HepG2 (cell line): Measurements from ENCODE around the gene COL8A2. TPM values are rescaled to one million over a fixed set of nuclear protein-coding genes. Genes with fewer than 3 reads are reported as not detected.
A peak's percentile ranks its signal among the peaks of the same experiment; 100 is the strongest.

Experiments
- EHMT2 ChIP-seq: fragments of 200-600 bp; sonication (generic); IDR thresholded peaks from 2 replicates; pipeline ENCODE4 v1.7.0; 2017; ENCODE audit warnings: antibody characterized with exemption, low read depth, low read length, borderline replicate concordance
- KLF12 ChIP-seq: sonication (generic); formaldehyde crosslinking; IDR thresholded peaks from 2 replicates; pipeline ENCODE4 v1.4.0; 2020; ENCODE audit warnings: missing genetic modification reagents, borderline replicate concordance
- KLF16 ChIP-seq, 2 experiments: sonication (generic) in 1 of 2; formaldehyde crosslinking in 1 of 2; IDR thresholded peaks; 2 replicates each; pipeline versions ENCODE4 v1.6.1 to v1.8.0; 2016 to 2023; ENCODE audit warnings: missing genetic modification reagents in 2 of 2, missing compliant biosample characterization in 1 of 2
- MAZ ChIP-seq, 2 experiments: sonication (generic) in 1 of 2; formaldehyde crosslinking in 1 of 2; IDR thresholded peaks; 2 replicates each; pipeline versions ENCODE4 v1.5.0 to v1.6.1; 2012 to 2020; ENCODE audit warnings: low read depth in 2 of 2, mild to moderate bottlenecking in 2 of 2, borderline replicate concordance in 1 of 2, improper control_type of control experiment in 1 of 2, low read length in 1 of 2, missing genetic modification reagents in 1 of 2, moderate library complexity in 1 of 2
- NPAS2 ChIP-seq: sonication (generic); formaldehyde crosslinking; IDR thresholded peaks from 2 replicates; pipeline ENCODE4 v1.8.0; 2022; ENCODE audit warnings: mild to moderate bottlenecking, missing genetic modification reagents, borderline replicate concordance
- RXRB ChIP-seq: IDR thresholded peaks from 2 replicates; pipeline ENCODE4 v1.6.1; 2016; ENCODE audit warnings: borderline replicate concordance, missing genetic modification reagents, missing compliant biosample characterization
- SALL2 ChIP-seq: sonication (generic); formaldehyde crosslinking; IDR thresholded peaks from 2 replicates; pipeline ENCODE4 v1.8.1; 2023; ENCODE audit warnings: mild to moderate bottlenecking, missing genetic modification reagents, inconsistent platforms
- SETDB1 ChIP-seq: sonication (generic); formaldehyde crosslinking; IDR thresholded peaks from 2 replicates; pipeline ENCODE4 v1.5.1; 2020; ENCODE audit warnings: missing genetic modification reagents, mild to moderate bottlenecking, borderline replicate concordance
- ZNF30 ChIP-seq: sonication (generic); formaldehyde crosslinking; IDR thresholded peaks from 2 replicates; pipeline ENCODE4 v1.5.0; 2020; ENCODE audit warnings: mild to moderate bottlenecking, missing genetic modification reagents
- ZNF331 ChIP-seq: sonication (generic); formaldehyde crosslinking; IDR thresholded peaks from 2 replicates; pipeline ENCODE4 v1.4.0; 2020; ENCODE audit warnings: missing genetic modification reagents
- ZNF567 ChIP-seq: sonication (generic); formaldehyde crosslinking; IDR thresholded peaks from 2 replicates; pipeline ENCODE4 v1.8.1; 2023; ENCODE audit warnings: mild to moderate bottlenecking, missing genetic modification reagents, borderline replicate concordance
- ZNF775 ChIP-seq: sonication (generic); formaldehyde crosslinking; IDR thresholded peaks from 2 replicates; pipeline ENCODE4 v1.4.0; 2020; ENCODE audit warnings: missing genetic modification reagents, mild to moderate bottlenecking, moderate library complexity, borderline replicate concordance
- polyA plus RNA-seq, 8 experiments: library from polyadenylated mRNA; depleted of rRNA in 3 of 8; stranded (reverse) in 7 of 8; unstranded in 1 of 8; fragments of >200 nt; fragmentation: Illumina TruSeq in 4 of 8; extraction: Trizol in 4 of 8; gene quantifications; 2 replicates each; pipeline versions ENCODE4 v1.2.1 to v1.2.3, GENCODE V29; 2011 to 2016; ENCODE audit warnings: low read depth in 4 of 8, missing spikeins in 1 of 8, mixed read lengths in 1 of 8; ENCODE audit not compliant: insufficient read depth in 1 of 8
- total RNA-seq, 5 experiments: library from RNA; depleted of rRNA; stranded (reverse); fragments of >200 nt; fragmentation: Illumina TruSeq; extraction: Trizol; gene quantifications; 2 replicates each; pipeline ENCODE4 v1.2.3, GENCODE V29; 2016; ENCODE audit warnings: low read depth in 1 of 5
- TF ChIP-seq, protein P1 (sequence below): sonication (generic); formaldehyde crosslinking; IDR thresholded peaks from 2 replicates; pipeline ENCODE4 v1.4.0; 2020; ENCODE audit warnings: low read depth, mild to moderate bottlenecking, missing genetic modification reagents
- TF ChIP-seq, protein P2 (sequence below): sonication (generic); formaldehyde crosslinking; IDR thresholded peaks from 2 replicates; pipeline ENCODE4 v1.4.0; 2020; ENCODE audit warnings: missing genetic modification reagents, borderline replicate concordance
- TF ChIP-seq, protein P3 (sequence below): sonication (generic); formaldehyde crosslinking; IDR thresholded peaks from 2 replicates; pipeline ENCODE4 v1.5.1; 2020; ENCODE audit warnings: missing genetic modification reagents, mild to moderate bottlenecking, borderline replicate concordance
- TF ChIP-seq, protein P4 (sequence below): IDR thresholded peaks from 2 replicates; pipeline ENCODE4 v1.6.1; 2016

Gene COL8A2
- total and polyA plus RNA-seq, 2 of the 13 experiments (the other 11 are each of a cell fraction or from before 2014, with no cell fraction given) = 0.13 to 0.24 TPM

DNA sequence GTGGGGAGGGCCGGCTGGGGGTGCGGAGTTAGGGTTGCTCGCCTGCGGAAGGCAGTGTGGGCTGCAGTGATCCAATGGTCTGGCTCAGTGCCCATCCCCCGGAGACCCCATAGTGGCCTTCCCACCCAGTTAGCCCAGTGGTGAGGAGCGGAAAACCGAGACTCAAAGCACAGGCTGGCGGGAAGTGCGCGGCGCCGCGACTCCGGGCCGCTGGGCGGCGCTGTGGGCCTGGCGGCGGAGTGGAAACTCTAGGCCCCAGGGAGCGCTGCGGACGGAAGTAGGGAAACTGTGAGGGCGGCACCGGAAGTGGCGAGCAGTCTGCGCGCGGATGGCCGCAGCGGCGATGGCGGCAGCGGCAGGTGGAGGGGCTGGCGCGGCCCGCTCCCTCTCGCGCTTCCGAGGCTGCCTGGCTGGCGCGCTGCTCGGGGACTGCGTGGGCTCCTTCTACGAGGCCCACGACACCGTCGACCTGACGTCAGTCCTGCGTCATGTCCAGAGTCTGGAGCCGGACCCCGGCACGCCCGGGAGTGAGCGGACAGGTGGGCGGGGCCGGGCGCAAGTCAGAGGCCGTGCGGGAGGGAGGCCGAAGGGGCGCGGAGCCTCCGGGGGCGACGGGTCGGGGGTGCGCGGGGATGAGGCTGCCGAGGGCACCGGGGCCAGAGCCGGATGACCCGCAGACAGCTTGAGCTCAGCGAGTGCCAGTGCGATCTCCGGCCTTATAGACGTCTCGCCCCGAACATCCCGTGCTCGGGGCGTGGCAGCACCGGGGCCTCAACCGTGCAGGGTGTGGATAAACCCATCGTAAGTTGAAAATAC, 36.2 kb downstream of the COL8A2 start, which contains the start of gene ADPRS (continued):
- TF ChIP-seq, protein P1, sequence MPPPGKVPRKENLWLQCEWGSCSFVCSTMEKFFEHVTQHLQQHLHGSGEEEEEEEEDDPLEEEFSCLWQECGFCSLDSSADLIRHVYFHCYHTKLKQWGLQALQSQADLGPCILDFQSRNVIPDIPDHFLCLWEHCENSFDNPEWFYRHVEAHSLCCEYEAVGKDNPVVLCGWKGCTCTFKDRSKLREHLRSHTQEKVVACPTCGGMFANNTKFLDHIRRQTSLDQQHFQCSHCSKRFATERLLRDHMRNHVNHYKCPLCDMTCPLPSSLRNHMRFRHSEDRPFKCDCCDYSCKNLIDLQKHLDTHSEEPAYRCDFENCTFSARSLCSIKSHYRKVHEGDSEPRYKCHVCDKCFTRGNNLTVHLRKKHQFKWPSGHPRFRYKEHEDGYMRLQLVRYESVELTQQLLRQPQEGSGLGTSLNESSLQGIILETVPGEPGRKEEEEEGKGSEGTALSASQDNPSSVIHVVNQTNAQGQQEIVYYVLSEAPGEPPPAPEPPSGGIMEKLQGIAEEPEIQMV (CRISPR knock-in tag) = 0 out of 2 replicates have a peak, but pooled peaks have one; percentile 12
- TF ChIP-seq, protein P2, sequence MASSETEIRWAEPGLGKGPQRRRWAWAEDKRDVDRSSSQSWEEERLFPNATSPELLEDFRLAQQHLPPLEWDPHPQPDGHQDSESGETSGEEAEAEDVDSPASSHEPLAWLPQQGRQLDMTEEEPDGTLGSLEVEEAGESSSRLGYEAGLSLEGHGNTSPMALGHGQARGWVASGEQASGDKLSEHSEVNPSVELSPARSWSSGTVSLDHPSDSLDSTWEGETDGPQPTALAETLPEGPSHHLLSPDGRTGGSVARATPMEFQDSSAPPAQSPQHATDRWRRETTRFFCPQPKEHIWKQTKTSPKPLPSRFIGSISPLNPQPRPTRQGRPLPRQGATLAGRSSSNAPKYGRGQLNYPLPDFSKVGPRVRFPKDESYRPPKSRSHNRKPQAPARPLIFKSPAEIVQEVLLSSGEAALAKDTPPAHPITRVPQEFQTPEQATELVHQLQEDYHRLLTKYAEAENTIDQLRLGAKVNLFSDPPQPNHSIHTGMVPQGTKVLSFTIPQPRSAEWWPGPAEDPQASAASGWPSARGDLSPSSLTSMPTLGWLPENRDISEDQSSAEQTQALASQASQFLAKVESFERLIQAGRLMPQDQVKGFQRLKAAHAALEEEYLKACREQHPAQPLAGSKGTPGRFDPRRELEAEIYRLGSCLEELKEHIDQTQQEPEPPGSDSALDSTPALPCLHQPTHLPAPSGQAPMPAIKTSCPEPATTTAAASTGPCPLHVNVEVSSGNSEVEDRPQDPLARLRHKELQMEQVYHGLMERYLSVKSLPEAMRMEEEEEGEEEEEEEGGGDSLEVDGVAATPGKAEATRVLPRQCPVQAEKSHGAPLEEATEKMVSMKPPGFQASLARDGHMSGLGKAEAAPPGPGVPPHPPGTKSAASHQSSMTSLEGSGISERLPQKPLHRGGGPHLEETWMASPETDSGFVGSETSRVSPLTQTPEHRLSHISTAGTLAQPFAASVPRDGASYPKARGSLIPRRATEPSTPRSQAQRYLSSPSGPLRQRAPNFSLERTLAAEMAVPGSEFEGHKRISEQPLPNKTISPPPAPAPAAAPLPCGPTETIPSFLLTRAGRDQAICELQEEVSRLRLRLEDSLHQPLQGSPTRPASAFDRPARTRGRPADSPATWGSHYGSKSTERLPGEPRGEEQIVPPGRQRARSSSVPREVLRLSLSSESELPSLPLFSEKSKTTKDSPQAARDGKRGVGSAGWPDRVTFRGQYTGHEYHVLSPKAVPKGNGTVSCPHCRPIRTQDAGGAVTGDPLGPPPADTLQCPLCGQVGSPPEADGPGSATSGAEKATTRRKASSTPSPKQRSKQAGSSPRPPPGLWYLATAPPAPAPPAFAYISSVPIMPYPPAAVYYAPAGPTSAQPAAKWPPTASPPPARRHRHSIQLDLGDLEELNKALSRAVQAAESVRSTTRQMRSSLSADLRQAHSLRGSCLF (CRISPR knock-in tag) = no peak
- TF ChIP-seq ZNF775 (CRISPR knock-in tag) = no peak
- TF ChIP-seq SALL2 (CRISPR knock-in tag) = peak; percentile 97
- peak; percentile 50 to 97; a peak in 3 of 4 replicates for TF ChIP-seq KLF16 (CRISPR knock-in tag; IDR thresholded peaks at IDR 0.05)
- no peak for TF ChIP-seq MAZ (IDR thresholded peaks at IDR 0.05; ENCODE audit: borderline replicate concordance, low read depth, low read length)
- TF ChIP-seq MAZ (CRISPR knock-in tag; IDR thresholded peaks at IDR 0.05; ENCODE audit: low read depth) = peak; percentile 91
- TF ChIP-seq KLF12 = peak; percentile 99
- no peak for TF ChIP-seq NPAS2 (CRISPR knock-in tag)
- TF ChIP-seq RXRB (CRISPR knock-in tag) = peak; percentile 73
- TF ChIP-seq EHMT2 = no peak
- TF ChIP-seq, protein P3, sequence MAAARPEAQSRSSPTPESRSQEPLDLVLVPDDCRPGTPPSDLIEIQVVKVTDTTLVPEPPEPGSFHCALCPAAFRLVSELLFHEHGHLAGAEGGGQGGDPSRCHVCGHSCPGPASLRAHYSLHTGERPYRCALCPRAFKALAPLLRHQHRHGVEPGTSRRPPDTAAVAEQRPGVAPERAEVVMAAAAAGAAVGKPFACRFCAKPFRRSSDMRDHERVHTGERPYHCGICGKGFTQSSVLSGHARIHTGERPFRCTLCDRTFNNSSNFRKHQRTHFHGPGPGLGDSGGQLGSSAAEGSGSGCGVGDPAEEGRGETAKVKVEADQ (CRISPR knock-in tag) = peak; percentile 92; the same call in 1 of the 2 replicates
- TF ChIP-seq ZNF567 (CRISPR knock-in tag) = peak; percentile 99; the same call in 1 of the 2 replicates
- TF ChIP-seq, protein P4, sequence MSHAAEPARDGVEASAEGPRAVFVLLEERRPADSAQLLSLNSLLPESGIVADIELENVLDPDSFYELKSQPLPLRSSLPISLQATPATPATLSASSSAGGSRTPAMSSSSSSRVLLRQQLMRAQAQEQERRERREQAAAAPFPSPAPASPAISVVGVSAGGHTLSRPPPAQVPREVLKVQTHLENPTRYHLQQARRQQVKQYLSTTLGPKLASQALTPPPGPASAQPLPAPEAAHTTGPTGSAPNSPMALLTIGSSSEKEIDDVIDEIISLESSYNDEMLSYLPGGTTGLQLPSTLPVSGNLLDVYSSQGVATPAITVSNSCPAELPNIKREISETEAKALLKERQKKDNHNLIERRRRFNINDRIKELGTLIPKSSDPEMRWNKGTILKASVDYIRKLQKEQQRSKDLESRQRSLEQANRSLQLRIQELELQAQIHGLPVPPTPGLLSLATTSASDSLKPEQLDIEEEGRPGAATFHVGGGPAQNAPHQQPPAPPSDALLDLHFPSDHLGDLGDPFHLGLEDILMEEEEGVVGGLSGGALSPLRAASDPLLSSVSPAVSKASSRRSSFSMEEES (CRISPR knock-in tag) = peak; percentile 67
- TF ChIP-seq ZNF30 = no peak
- TF ChIP-seq ZNF331 (CRISPR knock-in tag) = peak; percentile 97
- 0 out of 2 replicates have a peak, but pooled peaks have one; percentile 27 for TF ChIP-seq SETDB1 (CRISPR knock-in tag)
